HG02973 (cell line): ENCODE results near the gene LAPTM5.
"Not testable (repeated sequence)": the region's sequence is repeated elsewhere in the genome, so short reads cannot be mapped to it uniquely, and the experiment has no call there.

Experiments used
- ATAC-seq: cut with Tn5 transposase; IDR thresholded peaks from one replicate; pipeline ENCODE4 v1.9.1; 2021; ENCODE audit warnings: moderate library complexity; ENCODE audit not compliant: unreplicated experiment

The LAPTM5 gene

GRCh38 chr1:30701258-30701633 is 56.3 kb downstream of the LAPTM5 start:
- ATAC-seq, result no peak

DNA sequence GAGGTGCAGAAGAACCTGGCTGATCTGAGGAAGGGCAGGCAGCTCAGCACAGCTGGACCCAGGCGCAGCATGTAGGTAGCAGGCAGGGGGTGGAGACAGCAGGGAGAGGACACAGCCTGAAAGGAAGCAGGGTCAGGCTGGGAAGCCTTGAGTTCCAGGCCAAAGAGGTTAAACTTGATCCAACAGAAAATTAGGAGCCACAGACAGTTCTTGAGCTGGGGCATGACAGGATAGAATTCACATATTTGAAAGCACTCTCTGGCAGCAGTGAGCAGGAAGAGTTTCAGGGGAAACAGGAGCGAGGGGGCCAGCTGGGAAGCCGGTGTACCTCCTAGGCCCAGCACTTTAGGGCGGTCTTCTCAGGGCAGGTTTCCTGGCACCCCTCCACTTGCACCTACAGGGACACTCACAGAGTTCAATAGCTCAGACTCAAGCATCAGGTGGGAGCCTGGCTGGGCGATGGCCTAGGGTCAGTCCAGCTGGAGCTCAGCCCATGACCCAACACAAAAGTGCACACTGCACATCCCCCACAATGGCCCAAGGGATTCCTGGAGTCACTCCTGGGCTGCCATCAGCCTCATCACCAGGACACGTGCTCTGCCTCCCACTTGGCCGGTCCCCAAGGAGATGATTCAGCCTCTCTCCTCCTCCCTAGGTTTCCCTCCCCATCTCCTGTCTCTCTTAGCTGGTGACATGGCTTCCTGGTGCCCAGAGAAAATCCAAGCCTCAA is 56.9 kb downstream of the LAPTM5 start:
- ATAC-seq, result no peak

DNA sequence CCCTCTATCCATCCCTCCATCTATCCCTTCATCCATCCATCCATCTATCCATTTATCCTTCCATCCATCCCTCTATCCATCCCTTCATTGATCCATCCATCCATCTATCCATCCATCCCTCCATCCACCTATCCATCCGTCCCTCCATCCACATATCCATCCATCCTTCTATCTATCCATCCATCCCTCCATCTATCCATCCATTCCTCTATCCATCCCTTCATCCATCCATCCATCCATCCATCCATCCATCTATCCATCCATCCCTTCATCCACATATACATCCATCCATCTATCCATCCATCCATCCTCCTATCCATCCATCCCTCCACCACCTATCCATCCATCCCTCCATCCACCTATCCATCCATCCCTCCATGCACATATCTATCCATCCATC is 57.8 kb downstream of the LAPTM5 start:
- ATAC-seq, result no peak

GRCh38 chr1:30698401-30698981 is 59.1 kb downstream of the LAPTM5 start:
- no peak for ATAC-seq

DNA sequence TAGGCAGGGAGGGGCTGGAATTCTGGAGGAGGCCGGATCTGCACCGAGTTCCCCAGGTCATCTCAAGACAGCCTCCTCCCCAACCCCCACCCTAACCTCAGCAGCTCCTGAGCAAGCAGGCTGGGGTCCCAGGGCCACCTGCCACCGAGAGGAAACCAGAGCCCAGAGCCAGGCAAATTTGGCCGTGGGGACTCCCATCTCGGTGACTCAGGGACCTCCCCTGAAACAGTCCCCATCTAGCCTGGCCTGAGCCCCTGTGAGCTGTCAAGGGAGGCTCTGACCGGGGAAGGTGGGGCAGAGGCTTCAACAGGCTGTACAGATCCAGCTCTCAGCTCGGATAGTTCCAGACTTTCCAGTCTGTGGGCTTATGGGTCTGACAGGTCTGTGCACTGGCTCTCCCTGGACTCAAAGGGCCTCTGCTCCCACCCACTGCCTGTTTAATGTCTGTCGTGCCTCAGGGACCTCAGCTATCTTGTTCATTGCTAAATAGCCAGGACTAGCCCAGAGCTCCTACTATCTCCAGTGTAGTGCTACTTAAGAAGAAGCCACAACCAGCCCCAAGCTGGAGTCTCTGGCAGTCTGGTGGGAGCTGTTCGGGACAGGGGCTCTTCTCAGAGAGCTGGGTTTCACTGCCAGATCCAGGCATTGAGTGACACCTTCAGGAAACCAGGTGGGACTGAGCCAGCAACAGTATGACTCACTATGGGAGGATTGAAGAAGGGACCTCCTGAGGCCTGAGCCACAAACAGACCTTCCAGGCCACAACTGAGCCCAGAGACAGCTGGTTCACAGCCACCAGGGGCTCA is 59.8 kb downstream of the LAPTM5 start:
- ATAC-seq, result no peak

GRCh38 chr1:30696831-30697230 is 60.7 kb downstream of the LAPTM5 start:
- ATAC-seq, result no peak

DNA sequence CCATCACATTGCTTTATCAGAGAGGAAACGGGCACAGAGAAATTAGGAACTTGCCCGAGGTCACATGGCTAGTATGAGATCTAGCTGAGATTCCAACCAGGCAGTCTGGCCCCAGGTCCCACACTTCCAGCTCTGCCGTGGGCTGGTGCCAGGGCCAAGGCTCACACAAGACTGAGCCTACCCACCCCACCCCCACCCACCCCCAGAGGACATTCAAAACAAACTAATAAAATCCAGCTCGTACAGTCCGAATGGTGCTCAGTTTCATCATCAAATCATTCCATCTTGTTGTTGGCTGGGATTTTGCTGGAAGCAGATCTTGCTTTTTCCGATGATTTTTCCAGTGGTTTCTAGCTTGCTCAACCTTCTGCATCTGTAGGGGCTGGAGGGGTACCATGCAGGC is 62.1 kb downstream of the LAPTM5 start:
- no peak for ATAC-seq

GRCh38 chr1:30694280-30695175 is 63.0 kb downstream of the LAPTM5 start:
- no peak for ATAC-seq

GRCh38 chr1:30693822-30694221 is 63.8 kb downstream of the LAPTM5 start:
- ATAC-seq, result no peak

- no peak for ATAC-seq
These were observed 64.2 kb downstream of the LAPTM5 start for GRCh38 chr1:30693366-30693765.

DNA sequence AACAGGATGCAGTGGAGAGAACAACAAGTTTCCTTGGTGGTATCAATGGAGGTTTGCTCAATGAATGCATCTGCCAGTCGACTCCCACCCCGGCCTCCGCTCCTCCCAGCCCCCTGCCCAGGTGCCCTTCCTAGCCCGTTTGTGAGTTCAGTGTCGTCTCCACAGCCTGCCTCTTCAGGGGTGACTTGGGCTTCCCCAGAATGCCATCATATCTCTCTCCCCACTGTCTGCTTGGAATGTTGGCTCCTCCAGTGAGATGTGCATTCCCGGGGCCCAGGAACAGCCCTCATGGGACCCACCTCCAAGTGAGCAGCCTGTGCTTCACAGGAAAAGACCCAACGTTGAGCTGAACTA is 64.6 kb downstream of the LAPTM5 start:
- no peak for ATAC-seq

DNA sequence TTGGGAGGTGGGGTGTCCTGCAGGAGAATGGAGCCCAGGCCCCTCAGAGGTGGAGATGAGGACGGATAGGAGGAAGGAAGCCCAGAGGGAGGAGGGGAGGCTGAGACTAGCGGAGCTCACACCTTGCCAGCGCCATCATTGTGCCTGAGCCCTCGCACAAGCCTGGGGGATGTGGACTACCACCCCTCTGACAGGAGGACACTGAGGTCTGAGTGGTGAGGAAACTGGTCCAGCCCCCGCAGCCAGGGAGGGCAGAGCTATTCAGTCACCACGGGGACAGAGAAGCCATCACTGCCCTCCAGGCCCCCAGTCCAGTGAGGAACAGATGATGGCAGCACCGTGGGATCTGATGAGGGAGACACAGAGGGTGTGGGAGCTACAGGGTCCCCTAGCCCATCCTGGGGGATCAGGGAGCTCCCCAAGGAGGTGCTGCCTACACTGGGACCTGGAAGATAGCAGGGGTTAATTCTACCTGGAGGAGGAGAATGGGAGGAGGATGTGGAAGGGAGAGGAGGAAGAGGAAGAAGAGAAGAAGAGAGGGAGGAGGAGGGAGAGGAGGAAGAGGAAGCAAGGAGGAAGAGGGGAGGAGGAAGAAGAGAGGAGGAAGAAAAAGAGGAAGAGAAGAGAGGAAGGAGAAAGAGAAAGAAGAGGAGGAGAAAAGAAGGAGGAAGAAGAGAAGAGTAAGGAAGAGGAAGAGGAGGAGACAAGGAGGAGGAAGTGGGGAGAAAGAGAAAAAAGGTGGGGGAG is 65.2 kb downstream of the LAPTM5 start:
- no peak for ATAC-seq

DNA sequence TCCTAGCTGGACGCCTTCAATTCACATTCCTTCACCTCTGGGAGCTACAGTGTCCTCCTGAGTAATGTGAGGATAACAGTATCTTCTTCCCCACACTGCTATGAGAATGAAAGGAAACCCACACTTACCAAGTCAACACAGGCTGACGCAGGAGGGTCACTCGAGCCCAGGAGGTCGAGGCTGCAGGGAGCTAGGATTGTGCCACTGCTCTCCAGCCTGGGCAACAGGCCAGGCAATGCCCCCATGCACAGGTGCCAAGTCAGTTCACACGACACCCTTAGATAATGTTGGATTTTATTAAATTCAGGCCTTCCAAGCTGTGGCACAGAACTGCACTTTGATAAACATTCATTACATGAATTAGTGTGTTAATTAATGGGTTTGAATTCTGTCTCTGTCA is 66.1 kb downstream of the LAPTM5 start:
- no peak for ATAC-seq

DNA sequence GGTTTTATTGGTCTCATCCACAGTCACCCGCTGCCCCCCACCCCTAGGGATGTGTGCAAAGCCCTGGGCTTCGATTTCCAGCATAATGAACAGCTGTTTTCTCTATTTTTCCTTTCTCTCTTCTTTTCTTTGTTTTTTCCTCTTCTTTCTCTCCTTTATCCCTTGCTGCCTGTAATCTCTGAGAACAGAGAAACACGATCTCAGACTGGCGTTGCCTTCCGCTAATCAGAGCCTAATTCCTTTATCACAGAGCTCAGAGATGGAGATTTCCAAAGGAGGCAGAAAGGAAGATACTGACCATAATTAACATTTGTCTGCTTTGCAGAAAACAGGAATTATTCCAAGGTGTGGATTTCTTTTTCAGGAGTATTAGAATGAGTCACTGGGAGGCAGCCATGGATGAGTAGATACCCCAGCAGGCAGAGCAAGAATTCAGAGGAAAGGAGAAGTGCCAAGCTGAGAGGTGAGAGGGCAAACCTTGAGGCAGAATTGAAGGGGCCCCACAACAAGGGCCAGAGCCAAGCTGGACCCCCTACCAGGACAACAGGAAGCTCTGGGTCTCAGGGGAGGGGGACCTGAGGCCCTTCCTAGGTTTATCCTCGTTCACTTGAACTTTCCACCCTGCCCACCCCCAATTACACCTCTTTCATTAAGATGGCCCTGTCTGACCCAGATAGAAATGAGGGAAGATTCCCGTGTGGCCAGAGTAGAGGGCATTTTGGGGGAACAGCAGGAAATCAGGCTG is 67.5 kb downstream of the LAPTM5 start:
- no peak for ATAC-seq

DNA sequence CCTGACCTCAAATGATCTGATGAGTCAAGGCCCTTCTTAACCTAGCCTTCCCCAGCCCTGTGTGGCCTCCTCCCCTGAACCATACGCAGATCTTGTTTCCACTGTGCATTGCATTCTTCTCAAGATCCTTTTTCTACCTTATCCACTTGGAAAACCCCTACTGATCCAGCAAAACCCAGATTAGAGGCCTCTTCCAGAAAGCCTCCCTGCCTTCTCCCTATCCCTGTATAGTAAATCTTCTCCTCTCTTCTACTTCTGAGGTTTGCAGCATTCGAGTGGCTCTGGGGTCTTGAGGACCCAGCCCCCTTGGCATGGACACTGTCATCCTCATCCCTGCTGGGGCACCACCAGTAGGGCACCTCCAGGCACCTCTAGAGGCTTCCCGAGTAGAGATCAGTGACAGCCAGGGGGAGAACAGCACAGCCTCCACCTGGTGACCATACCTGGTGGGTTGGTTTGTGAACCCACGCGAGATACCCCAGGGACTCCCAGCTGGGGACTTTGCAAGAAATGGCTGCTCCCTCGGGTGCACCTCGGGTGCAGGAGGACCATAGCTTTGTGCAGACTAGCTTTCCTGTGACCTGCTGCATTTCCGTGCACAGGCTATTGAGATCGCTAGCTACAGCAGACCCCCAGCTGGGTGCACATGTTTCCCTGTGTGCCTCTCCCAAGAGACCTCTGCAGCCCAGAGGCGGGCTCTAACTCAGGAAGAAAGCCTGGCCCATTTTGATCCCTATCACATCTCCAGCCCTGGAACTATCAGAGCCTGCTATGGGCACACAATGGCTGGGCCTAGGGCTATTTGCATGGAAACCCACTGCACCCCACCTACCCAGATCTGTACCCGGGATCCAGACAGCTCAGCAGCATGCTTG is 68.4 kb downstream of the LAPTM5 start:
- ATAC-seq, result no peak

- not testable (repeated sequence) for ATAC-seq
These were observed 69.1 kb downstream of the LAPTM5 start for GRCh38 chr1:30688516-30688915.

- no peak for ATAC-seq
These were observed 69.7 kb downstream of the LAPTM5 start for GRCh38 chr1:30687886-30688285.

DNA sequence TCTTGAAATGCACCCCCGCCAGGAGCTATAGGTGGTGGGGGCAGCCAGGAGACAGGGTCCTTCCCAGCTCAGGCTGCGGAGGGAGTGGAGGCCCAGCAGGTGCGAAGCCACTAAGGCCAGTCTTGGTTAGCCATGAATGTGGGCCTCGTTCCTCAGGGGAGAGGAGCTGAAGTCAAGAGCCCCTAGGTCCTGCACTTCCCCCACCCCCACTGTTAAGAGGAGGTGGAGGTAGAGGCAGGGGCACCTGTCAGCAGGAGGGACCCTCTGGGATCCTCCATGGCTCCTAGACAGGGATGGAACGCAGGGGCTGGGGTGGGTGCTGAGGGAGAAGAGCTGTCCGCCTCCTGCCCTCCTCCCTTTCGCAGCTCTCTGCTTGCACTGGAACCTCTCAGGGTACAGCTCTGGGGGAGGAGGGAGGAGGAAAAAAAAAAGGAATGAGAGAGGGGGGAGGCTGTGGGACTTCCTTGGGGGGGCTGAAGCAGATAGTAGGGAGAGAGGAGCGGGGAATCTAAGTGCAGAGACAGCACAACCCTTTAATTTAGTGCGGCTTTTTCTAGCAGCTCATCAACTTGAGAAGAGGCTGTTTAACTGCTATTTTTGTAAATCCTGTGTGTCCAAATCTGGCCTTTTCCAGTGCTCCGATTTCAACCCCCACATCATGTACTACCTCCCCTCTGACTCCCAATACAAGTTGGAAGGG is 71.2 kb downstream of the LAPTM5 start:
- no peak for ATAC-seq
